HCEC 1CT (cell line): ENCODE results near the gene ITGB8.
"Not testable (repeated sequence)": the region's sequence is repeated elsewhere in the genome, so short reads cannot be mapped to it uniquely, and the experiment has no call there.

ENCODE experiments used
- DNase-seq: peaks from one replicate; pipeline ENCODE4 v3.0.0-alpha.2; 2017

ITGB8 gene

DNA sequence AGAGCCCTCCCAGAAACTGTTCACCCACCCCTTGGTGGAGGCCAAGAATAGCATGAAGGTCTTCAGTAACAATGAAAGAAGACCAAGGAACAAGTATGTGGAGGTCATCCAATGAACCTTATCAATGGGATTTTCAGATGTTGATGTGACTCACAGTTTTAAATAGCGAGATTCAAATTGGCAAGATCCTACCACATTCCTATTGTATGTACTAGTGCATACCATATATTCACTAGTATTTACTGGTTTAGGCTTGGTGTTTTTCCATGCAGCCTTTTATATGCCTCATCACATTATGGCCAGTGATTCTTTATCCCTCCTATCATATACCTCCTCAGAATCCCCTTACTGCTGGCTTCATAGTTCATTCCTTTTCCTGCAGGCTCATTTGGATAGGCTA lies 54.4 kb downstream of the ITGB8 start:
- DNase-seq: peak; percentile 84

DNA sequence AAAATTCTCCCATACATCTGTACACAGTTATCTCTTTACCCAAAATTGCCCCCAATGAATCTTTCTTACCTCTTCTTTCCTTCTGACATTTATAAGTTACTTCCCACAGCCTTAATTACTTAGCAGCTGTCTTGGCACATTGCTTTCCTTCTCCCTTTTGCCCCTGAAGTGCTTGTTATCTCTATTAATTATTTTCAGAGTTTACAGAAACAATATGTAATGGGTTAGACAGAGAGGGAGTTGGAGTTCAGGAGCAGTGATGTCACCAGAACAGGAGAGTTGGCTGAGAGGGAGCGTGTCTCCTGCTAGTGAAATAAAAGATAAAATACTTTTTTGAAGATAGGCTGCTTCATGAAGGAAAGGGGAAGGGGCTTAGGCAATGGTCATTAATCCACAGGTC lies 57.4 kb downstream of the ITGB8 start:
- DNase-seq: no peak

DNA sequence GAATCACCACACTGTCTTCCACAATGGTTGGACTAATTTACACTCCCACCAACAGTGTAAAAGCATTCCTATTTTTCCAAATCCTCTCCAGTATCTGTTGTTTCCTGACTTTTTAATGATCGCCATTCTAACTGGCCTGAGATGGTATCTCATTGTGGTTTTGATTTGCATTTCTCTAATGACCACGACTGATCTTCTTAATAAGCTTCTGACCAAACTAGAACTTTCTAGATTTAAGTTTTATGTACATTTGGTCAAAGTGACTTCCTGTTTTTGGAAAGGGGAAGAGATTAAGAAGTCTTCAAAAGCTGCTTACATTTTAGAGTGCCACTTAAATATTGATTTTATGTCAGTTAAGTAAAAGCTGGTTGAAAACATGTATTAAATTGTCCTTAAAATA lies 58.5 kb downstream of the ITGB8 start:
- not testable (repeated sequence) for DNase-seq

DNA sequence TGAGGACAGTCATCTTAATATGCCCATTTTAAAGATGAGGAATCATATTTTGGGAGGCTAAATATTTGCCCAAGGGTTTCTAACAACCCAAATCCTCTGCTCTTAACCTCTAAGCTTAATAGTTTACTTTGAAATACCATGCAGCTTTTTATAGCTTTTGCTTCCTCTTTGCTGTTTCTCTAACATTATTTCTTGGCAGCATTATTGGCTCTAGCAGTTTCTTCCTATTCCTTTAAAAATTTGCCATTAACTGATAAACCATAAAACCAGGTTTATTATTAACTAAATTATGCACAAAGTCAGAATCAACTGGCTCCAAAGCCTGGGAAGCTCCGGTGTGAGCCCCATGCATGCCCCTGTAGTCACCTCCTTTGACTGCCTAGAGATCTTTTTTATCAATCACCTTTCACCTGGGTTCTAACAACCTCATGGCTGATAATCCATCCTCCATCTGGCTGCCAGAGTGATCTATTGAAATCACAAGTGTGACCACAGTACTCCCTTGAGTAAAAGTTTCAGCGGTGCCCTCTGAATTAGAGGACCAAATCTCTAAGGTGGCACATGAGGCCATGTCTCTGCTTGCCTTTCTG lies 62.4 kb downstream of the ITGB8 start:
- DNase-seq: no peak

DNA sequence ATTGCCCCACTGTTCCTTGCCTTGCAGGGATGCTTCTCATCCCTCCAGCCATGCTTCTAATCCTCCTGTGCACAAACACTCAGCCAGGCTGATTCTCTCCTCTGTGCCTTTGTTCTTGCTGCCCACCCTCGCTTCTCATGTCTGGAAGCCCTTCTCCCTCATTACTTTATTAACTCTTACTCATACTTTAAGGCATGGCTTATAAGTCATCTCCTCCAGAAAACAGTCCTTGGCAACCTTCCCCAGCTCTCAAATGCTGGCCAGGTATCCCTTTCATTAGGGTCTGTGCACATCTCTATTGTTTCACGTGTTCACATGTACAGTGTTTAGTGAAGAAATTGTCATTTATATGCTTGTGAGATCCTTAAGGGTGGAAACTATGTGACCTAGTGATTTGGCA lies 62.9 kb downstream of the ITGB8 start:
- DNase-seq: no peak

DNA sequence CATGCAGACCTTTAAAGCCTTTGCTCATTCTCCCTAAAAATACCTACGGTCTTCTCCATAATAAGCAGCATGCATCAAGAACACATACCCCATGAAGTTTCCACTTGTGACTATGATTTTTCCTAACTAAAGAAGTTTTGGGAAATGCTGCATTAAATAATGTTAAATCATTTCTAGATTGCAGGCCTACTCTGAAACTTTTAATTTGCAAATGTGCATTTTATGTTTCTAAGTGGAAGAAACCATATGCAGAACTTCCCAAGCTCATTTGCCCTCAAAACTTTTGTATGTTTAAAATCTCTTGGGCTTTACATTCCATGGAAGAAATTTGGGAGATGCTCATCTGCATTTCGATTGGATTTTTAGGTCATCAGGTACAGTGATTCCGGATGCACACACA lies 63.6 kb downstream of the ITGB8 start:
- DNase-seq: no peak

DNA sequence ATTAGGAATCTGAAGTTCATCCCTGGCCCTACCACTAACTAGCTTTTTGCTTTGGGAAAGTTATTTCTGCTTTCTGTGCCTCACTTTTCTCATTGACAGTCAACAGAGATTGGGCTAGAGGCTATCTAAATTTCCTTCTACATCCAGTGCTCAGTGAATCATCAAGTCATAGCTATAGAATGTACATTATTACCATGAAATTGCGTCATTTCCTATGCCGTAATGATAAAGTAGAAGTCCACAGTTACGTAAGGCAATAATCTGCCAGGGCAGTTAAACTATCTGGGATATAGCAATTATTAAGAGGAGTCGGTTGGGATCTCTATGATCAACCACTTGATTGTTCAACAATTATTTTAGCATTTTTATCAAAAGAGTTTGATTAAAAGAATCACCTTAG lies 64.4 kb downstream of the ITGB8 start:
- peak; percentile 53 for DNase-seq

DNA sequence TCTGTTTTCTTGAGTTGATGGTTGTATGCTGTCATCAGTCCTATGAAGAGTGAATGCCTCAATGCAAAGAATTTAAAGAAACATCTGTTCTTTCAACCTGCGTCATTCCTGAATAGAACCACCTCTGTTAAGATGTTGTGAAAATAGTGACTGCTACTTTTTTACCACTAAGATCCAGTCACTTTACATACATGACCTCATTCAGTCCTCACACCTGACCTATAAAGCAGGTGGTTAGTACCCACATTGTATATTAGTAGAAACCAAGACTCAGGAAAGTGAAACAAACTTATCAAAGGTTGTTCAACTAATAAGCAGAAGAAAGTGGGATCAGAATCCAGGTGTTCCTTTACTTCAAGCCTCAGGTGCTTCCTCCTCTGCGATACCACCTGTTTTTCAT lies 64.8 kb downstream of the ITGB8 start:
- no peak for DNase-seq

DNA sequence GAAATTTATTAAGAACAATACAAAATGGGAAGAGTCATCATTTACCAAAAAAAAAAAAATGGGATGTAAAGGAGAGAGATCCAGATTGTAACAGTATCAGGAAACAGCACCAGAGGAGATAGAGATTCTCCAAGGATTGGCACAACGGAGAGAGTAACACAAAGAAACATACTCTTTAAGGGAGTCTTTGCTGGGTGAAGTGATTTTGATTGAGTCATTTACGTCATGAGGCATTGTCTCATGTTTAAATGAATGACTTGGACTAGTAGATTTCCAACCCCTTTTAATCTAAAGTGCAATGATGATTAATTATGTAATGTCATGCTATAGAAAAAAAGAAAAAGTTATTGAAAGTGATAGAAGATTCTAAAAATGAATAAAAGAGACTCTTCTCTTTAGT lies 68.8 kb downstream of the ITGB8 start:
- peak; percentile 6 for DNase-seq

DNA sequence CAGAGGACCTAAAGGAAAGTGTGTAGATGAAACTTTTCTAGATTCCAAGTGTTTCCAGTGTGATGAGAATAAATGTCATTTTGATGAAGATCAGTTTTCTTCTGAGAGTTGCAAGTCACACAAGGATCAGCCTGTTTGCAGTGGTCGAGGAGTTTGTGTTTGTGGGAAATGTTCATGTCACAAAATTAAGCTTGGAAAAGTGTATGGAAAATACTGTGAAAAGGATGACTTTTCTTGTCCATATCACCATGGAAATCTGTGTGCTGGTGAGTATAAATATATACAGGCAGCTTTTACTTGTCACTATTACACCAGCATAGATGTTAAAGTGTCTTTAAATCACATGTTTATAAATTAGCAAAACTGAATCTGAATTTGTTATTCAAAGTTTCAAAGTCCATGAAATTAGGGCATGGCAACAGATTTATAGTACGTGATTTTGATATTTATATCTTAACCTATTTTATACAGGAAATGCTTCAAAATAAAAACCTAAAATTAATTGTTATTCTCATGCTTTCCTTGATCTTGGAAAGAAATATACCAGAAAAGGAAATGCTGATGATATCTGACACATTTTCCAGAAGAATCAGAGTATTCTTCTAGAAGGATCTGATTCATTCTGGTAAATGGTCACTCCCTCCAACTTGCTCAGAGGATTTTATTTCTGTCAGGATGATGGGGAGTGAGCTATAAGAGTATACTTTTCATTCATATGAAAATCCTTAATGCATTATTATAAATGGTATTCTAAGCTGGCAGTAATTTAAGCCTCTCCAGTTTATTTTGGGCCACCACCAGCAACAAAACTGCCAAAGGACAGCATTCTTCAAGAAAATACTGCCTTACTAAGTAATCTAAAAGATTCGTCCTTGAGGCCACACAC lies 71.4 kb downstream of the ITGB8 start:
- no peak for DNase-seq

DNA sequence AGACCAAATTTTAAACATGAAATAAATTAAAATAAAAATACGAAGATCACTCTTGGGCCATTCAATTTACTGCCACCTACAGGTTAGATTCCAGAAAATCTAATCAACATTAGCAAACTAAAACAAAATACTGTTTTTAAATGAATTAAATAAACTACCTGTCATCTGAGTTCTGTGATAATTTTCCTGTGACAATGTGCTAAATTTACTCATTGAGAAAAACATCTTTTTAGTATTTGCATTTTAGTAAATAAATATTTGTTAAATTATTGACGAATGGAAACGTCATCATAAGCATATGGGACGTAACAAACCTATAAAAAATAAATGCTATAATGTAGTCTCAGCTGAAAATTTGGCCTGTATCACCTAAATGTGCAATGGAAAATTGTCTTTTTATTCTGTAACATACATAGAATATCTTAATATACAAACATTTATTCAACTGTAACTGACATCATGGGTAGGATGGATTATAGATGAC lies 72.1 kb downstream of the ITGB8 start:
- peak; percentile 3 for DNase-seq

DNA sequence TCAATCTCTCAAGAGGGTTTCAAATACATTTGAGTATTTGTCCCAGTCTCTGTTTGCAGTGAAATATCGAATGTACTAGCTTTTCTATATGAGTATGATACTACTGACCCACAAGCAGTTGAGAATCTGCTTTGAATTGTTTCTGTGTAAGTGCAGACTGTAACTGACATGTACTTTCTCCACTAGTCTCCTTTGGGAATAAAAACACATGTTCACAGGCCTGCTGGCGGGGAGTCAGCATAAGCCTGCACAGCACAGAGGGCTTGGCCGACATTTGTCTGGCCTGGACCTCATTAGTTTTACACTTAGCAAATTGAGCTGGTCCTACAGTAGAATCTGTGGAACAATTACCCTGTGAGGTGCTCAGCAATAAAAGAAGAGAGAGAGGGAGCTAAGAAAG lies 72.6 kb downstream of the ITGB8 start:
- DNase-seq: no peak

DNA sequence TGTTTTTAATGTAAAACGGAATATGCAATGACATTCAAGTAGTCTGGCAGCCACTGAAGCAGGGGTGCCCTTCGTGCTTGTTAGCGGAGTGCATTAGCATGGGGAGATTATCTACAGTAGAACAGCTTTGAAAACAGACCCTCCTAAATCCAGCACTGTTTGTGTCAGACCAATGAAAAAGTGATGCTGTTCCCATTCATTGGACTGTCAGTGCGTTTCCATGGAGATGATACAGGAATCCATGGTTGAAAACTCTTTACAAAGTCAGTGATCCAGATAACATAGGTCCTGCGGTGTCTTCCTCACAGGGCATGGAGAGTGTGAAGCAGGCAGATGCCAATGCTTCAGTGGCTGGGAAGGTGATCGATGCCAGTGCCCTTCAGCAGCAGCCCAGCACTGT lies 73.6 kb downstream of the ITGB8 start:
- no peak for DNase-seq

DNA sequence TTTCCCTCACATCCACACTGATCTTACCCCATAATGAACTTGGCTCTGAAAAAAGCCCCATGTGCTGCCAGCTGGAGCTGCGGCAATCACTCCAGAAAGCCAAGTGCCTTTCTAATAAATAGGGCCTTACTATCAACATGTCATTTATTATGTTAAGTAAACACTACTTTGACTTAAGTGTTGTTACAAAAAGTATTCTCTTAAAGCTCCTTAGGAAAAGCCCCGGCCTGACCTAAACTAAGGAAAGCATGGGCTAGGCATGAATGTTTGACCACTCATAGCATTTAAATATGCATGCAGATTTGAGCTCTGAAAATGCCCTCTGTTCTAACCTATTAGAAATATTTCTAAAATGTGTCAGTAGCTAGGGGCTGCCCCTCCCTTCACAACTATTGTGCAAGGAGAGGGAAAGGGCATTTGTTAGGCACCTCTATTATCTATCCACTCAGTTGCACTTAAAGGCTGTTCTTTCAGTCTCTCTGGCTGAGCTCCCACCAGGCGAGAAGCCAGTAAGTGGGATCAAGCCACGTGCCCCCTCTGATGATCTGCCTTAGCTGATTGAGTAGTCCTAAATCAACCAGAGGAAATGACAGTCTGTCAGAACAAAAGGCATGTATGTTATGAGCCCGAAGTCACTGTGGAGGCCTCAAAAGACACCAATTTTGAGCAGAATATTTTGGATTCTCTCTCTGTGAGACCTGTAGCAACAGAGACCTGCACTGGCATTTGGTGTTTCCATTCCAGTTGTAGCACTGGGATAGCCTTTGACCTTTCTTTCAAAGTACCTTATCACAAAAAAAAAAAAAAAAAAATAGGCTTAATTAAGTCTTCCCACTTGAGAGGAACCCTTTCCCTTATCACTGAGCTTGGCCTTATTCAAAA lies 77.1 kb downstream of the ITGB8 start:
- DNase-seq: peak; percentile 76

DNA sequence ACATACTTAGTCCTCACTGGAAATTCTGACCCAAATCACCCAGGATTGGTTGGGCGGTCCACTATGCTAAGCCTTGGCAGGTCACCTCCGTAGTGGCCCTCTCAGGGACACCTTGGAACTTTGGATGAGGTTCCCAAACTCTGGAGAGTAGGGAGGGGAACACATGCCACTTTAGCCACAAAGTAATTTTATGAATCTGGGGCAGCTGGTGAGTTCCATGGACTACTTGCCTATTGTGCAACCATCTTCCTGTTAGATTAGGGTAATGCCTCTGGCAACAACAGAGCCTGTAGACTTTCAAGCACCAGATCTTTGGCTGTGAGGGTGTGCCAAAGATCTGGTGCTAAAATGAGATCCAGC lies 77.7 kb downstream of the ITGB8 start:
- peak; percentile 51 for DNase-seq

DNA sequence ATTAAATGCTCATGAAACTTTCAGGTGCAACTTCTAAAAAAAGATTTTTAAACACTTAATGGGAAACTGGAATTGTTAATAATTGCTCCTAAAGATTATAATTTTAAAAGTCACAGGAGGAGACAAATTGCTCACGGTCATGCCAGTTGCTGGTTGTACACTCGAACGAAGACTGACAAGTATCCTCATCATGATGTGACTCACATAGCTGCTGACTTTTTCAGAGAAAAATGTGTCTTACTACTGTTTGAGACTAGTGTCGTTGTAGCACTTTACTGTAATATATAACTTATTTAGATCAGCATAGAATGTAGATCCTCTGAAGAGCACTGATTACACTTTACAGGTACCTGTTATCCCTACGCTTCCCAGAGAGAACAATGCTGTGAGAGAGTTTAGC lies 79.3 kb downstream of the ITGB8 start:
- no peak for DNase-seq

DNA sequence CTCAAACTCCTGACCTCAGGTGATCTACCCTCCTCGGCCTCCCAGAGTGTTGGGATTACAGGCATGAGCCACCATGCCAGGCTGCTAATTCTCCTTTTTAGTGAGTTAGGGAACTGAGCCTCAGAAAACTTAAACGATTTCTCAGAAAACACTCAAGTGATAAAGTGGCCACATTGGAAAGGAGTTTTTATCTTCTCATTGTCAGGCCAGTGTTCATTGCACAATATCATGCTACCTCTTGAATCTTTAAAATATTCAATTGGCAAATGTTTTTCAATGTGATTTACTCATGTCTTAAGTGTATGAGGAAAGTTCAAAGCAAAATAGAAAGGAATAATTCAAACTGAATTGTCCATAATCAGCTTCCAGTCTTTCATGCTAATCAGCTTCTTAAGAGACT lies 80.7 kb downstream of the ITGB8 start:
- no peak for DNase-seq

DNA sequence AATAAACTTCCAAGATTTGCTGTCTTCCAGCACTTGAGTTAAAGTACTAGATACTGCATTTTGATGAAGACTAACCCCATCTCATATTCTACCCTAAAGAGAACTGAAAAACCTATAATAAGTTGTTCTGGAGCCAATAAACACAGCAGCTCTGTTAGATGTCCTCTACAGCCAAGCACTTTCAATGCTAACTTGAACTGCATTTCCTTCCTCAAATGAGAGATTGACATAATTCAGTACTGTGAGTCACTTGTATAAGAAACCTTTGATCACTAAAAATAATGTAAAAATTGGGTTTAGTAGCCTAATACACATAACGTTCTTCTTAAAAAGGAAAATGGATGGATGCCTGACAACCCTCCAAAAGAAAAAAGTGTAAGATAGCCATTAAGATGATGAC lies 81.3 kb downstream of the ITGB8 start:
- DNase-seq: no peak

DNA sequence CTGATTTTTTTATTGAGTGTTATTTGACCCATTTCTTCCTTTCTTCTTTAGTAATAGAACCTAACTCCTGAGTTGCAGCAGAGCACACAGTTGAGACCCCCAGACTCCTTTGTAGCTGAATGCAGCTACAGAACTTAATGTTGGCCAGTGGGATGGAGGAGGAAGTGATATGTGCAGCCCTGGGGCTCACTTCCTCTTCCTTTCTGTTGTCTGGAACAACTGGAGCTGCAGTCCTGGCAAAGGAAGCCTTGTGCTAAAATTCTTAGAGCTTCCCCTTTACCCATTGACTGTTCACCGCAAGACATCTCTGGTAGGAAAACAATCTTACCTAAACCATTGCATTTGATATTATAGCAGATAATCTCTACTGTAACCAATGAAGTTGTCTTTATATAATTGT lies 86.6 kb downstream of the ITGB8 start:
- DNase-seq: no peak

DNA sequence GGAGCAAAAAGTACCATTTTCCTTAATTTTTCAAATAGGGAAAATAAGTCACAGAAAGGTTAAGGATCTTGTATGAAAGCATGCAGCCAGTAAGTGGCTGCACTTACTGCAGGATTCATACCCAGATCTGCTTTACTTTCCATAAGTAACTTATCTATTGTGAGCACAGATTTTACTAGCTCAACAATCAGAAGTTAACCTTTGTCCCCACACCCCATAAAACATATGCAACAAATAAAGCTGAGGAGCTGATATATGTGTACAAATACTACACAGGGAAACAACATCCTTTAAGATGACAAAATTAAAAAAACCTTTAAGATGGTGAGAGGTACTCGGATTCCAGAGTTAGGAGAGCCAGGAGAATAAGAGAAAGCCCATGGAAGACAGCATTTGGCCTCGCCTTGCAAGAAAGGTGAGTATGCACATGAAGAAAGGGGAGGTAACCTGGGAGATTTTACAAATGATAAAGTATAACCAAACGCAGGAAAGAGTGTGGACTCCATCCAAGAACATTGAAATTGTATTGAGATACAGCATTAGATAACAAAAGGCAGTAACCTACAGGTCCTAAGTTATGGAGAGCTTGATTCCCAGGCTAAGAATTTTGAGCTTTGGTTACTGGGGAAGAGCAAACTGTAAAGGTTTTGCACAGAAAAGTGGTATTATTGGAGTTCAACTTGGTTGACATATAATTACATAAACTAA lies 87.1 kb downstream of the ITGB8 start:
- no peak for DNase-seq

DNA sequence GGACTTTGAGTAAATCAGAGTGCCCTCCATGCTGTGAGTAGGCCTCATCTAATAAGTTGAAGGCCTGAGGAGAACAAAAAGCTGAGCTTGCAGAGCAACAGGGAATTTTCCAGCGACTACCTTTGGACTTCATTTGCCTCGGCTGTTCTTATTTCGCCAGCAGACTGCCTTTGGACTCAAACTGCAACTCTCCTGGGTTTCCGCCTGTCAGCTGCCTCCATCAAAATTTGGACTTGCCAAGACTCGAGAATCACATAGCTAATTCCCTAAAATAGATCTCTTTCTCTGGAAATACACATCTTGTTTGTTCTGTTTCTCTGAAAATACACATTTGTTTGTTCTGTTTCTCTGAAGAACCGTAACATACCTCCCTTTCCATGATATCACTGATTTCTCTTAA lies 93.8 kb downstream of the ITGB8 start:
- DNase-seq: no peak

DNA sequence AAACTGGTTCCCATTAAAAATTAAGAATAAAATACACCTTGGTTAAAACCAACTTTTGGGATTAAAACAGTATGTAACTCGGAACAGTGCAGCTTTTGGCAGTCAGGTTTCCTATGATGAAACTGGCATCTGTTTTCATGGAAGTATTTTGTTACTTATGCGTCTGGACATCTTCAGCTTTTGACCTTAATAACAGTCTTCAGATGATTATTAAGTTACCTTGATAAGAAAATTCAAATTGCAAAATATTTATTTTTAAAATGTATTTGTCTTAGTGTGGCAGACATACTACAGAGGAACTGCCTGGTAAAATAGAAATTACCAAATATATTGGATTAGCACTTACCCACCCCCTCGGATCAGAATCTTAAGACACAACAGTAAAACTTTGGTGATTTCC lies 100.0 kb downstream of the ITGB8 start:
- DNase-seq: no peak

DNA sequence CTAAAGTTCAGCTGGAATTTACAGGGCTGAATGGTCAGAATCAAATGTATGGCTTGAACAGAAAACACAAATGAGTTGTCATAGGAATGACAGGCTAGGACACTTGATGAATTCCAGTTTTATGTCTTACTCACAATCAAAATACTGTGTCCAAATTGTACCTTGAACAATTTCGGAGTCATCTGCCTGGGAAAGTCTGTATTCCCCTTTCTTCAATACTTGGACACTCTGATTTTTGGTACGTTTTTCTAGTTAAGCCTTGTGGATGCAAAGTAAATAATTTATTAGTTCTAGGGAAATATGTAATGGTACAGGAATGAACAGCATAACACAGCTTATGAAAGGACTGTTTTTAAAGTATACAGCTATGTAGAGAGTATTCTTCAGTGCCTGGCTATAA lies 100.4 kb downstream of the ITGB8 start:
- DNase-seq: no peak
